H9 (cell line): ENCODE results near the gene FLVCR2. TPM values are rescaled to one million over a fixed set of nuclear protein-coding genes. Genes with fewer than 3 reads are reported as not detected.

ENCODE experiments used
- DNase-seq: peaks from one replicate; pipeline ENCODE4 v3.0.0-alpha.2; 2017
- H2AFZ ChIP-seq: one replicate; pipeline ENCODE4 v1.6.1; 2013; ENCODE audit warnings: mild to moderate bottlenecking, low read length, control low read depth, moderate library complexity
- H2AK5ac ChIP-seq: 2 replicates; pipeline ENCODE4 v1.6.1; 2013; ENCODE audit warnings: low read length, control low read depth, mixed read lengths; ENCODE audit not compliant: insufficient read length
- H2BK120ac ChIP-seq: one replicate; pipeline ENCODE4 v1.6.1; 2013; ENCODE audit warnings: low read depth, mild to moderate bottlenecking, low read length, control low read depth, inconsistent platforms; ENCODE audit not compliant: poor library complexity, severe bottlenecking
- H2BK12ac ChIP-seq: 2 replicates; pipeline ENCODE4 v1.6.1; 2013; ENCODE audit warnings: low read length, control low read depth, mixed read lengths, low read depth; ENCODE audit not compliant: insufficient read length
- H2BK15ac ChIP-seq: 2 replicates; pipeline ENCODE4 v1.6.1; 2013; ENCODE audit warnings: low read depth, low read length, control low read depth
- H2BK20ac ChIP-seq: one replicate; pipeline ENCODE4 v1.6.1; 2013; ENCODE audit warnings: low read depth, mild to moderate bottlenecking, low read length, control low read depth, inconsistent platforms; ENCODE audit not compliant: poor library complexity, severe bottlenecking
- H2BK5ac ChIP-seq: 2 replicates; pipeline ENCODE4 v1.6.1; 2013; ENCODE audit warnings: low read length, control low read depth, mixed read lengths; ENCODE audit not compliant: insufficient read length
- H3K14ac ChIP-seq: 2 replicates; pipeline ENCODE4 v1.6.1; 2013; ENCODE audit warnings: low read length, control low read depth; ENCODE audit not compliant: insufficient read depth
- H3K18ac ChIP-seq: 2 replicates; pipeline ENCODE4 v1.6.1; 2013; ENCODE audit warnings: low read depth, mild to moderate bottlenecking, mixed read lengths, low read length, control low read depth; ENCODE audit not compliant: insufficient read length
- H3K23ac ChIP-seq: 2 replicates; pipeline ENCODE4 v1.6.1; 2013; ENCODE audit warnings: low read length, control low read depth, mixed read lengths, low read depth; ENCODE audit not compliant: insufficient read length
- H3K23me2 ChIP-seq: 2 replicates; pipeline ENCODE4 v1.6.1; 2013; ENCODE audit warnings: low read depth, mild to moderate bottlenecking, mixed read lengths, low read length, control low read depth; ENCODE audit not compliant: insufficient read length, poor library complexity, severe bottlenecking
- H3K27ac ChIP-seq: 2 replicates; pipeline ENCODE4 v1.5.1; 2013; ENCODE audit warnings: low read length, control low read depth, mixed read lengths, low read depth; ENCODE audit not compliant: insufficient read length
- H3K27me3 ChIP-seq: 2 replicates; pipeline ENCODE4 v1.6.1; 2013; ENCODE audit warnings: low read length, control low read depth, inconsistent platforms; ENCODE audit not compliant: insufficient read depth
- H3K4ac ChIP-seq: 2 replicates; pipeline ENCODE4 v1.6.1; 2013; ENCODE audit warnings: low read depth, mild to moderate bottlenecking, control low read depth, inconsistent platforms, low read length, moderate library complexity
- H3K4me1 ChIP-seq: 2 replicates; pipeline ENCODE4 v1.6.1; 2013; ENCODE audit warnings: low read length, control low read depth, inconsistent platforms; ENCODE audit not compliant: insufficient read depth
- H3K4me2 ChIP-seq: 2 replicates; pipeline ENCODE4 v1.6.1; 2013; ENCODE audit warnings: low read length, control low read depth, mixed read lengths; ENCODE audit not compliant: insufficient read length, insufficient read depth
- H3K56ac ChIP-seq: 2 replicates; pipeline ENCODE4 v1.6.1; 2013; ENCODE audit warnings: low read depth, mild to moderate bottlenecking, mixed read lengths, low read length, control low read depth; ENCODE audit not compliant: insufficient read length
- H3K79me1 ChIP-seq: 2 replicates; pipeline ENCODE4 v1.6.1; 2013; ENCODE audit warnings: low read depth, mild to moderate bottlenecking, moderate library complexity, low read length, control low read depth, inconsistent platforms; ENCODE audit not compliant: insufficient read depth, poor library complexity, severe bottlenecking
- H3K79me2 ChIP-seq: 2 replicates; pipeline ENCODE4 v1.6.1; 2013; ENCODE audit warnings: low read length, control low read depth, inconsistent platforms; ENCODE audit not compliant: insufficient read depth
- H3K9ac ChIP-seq: 2 replicates; pipeline ENCODE4 v1.6.1; 2013; ENCODE audit warnings: low read length, control low read depth, mixed read lengths; ENCODE audit not compliant: insufficient read length; ENCODE audit errors: extremely low read depth
- H3K9me3 ChIP-seq: one replicate; pipeline ENCODE4 v1.6.1; 2013; ENCODE audit warnings: low read depth, low read length, inconsistent platforms; ENCODE audit not compliant: control insufficient read depth
- H3T11ph ChIP-seq: one replicate; pipeline ENCODE4 v1.6.1; 2013; ENCODE audit warnings: mild to moderate bottlenecking, low read length, control low read depth, inconsistent platforms
- H4K20me1 ChIP-seq: one replicate; pipeline ENCODE4 v1.6.1; 2013; ENCODE audit not compliant: control insufficient read depth, insufficient read length, insufficient read depth
- H4K5ac ChIP-seq: 2 replicates; pipeline ENCODE4 v1.6.1; 2013; ENCODE audit warnings: low read depth, mild to moderate bottlenecking, mixed read lengths, low read length, control low read depth; ENCODE audit not compliant: insufficient read length
- H4K8ac ChIP-seq: replicated peaks from 2 replicates; pipeline ENCODE4 v1.6.1; 2013; ENCODE audit warnings: low read length, control low read depth, mixed read lengths, low read depth; ENCODE audit not compliant: insufficient read length
- H4K91ac ChIP-seq: 2 replicates; pipeline ENCODE4 v1.6.1; 2013; ENCODE audit warnings: low read depth, mild to moderate bottlenecking, moderate library complexity, mixed read lengths, low read length, control low read depth; ENCODE audit not compliant: insufficient read length
- H3K27ac Mint-ChIP-seq, 3 experiments: 2 replicates in 2 of 3; 3 replicates in 1 of 3; pipeline ENCODE4 v1.8.0; 2020 to 2021; ENCODE audit warnings: mixed read lengths in 3 of 3, mild to moderate bottlenecking in 1 of 3, moderate library complexity in 1 of 3
- H3K27me3 Mint-ChIP-seq: 2 replicates; pipeline ENCODE4 v1.8.0; 2021; ENCODE audit warnings: low read depth, mild to moderate bottlenecking, moderate library complexity, mixed read lengths
- H3K36me3 Mint-ChIP-seq, 3 experiments: 2 replicates in 2 of 3; 3 replicates in 1 of 3; pipeline ENCODE4 v1.8.0; 2020 to 2021; ENCODE audit warnings: low read depth in 3 of 3, mixed read lengths in 3 of 3; ENCODE audit not compliant: insufficient read depth in 1 of 3
- H3K4me1 Mint-ChIP-seq, 2 experiments: 2 replicates each; pipeline ENCODE4 v1.8.0; 2020; ENCODE audit warnings: mixed read lengths in 2 of 2
- H3K4me3 Mint-ChIP-seq, 2 experiments: 2 replicates in 1 of 2; 3 replicates in 1 of 2; pipeline ENCODE4 v1.8.0; 2020 to 2021; ENCODE audit warnings: mild to moderate bottlenecking in 2 of 2, mixed read lengths in 2 of 2, moderate library complexity in 1 of 2
- H3K9me3 Mint-ChIP-seq, 2 experiments: 2 replicates in 1 of 2; 3 replicates in 1 of 2; pipeline ENCODE4 v1.8.0; 2020; ENCODE audit warnings: mild to moderate bottlenecking in 2 of 2, mixed read lengths in 2 of 2, moderate library complexity in 1 of 2
- WGBS: extraction: QIAGEN DNeasy Blood & Tissue Kit; methylation state at CpG from one replicate; pipeline ENCODE4 v1.1.7; 2013; ENCODE audit warnings: missing lambda C conversion rate, low lambda C conversion rate, mixed read lengths; ENCODE audit not compliant: insufficient read length; ENCODE audit errors: extremely low coverage; 5-methylcytosine and 5-hydroxymethylcytosine counted together
- total RNA-seq: library from RNA; stranded (reverse); gene quantifications from 2 replicates; pipeline ENCODE4 v1.2.1, GENCODE V29; 2021
- TF ChIP-seq, protein P1 (sequence below): fragments of 200-600 bp; sonication (generic); conservative IDR thresholded peaks from 3 replicates; pipeline ENCODE4 v1.8.0; 2021; ENCODE audit warnings: antibody characterized with exemption, mild to moderate bottlenecking

Gene FLVCR2
- total RNA-seq, 1 experiment from 2014 or later = 7.1 TPM

DNA sequence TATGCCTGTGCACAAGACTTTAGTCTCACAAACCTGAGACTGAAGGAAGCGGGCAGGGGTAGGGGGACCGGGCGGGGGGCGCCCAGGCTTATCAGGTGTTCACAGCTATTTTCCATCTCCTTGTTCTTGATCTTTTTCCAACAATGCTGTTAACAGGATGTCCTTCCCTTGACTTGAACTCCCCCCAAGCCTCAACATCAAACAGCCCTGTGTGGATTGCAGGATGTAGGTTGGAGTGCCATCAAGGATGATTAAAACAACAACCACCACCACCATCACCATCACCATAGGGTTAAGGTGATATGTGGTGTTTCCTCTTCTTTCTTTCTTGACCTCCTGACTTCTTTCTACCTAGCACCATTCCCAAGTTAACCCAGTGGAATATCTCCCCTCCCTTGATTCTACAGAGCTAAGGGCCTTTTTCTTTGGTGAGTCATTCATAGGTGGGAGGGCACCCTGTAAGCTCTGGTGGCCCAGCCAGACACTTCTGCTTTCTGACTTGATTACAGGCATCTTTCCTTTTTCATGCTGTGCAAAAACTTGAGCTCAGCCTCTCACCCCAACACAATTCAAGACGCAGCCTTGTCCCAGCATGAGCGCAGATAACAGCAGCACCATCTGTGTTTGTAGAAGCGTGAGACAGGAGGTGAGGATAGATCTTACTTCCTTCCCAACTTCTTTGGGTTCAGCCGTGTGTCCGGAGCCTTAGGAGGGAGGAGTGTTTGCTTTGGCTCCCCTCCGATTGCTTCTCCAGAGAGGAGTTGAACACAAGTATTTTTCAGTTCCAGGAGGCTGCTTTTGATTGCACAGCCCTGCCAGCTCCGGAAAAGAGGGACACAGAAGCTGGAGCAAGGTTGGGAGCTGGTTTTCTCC is 26.8 kb downstream of the FLVCR2 start:
- Histone ChIP-seq H3K14ac (no peak overlapping the region; the same call in 1 of the 2 replicates), H3K18ac (no peak overlapping the region), H3K4ac (no peak overlapping the region), H3K4me1 (no peaks in the 10 kb centered on the region), H2BK12ac (no peak overlapping the region), H3K27ac (no peak overlapping the region), H4K91ac (no peak overlapping the region), H4K5ac (no peak overlapping the region), H3K9ac (no peak overlapping the region), H3K27me3 (no peaks in the 10 kb centered on the region), H2AFZ (no peak overlapping the region), H3K56ac (no peak overlapping the region), H2BK15ac (no peak overlapping the region), H3K9me3 (no peaks in the 10 kb centered on the region), H2BK120ac (no peak overlapping the region), H3K4me2 (no peak overlapping the region), H4K20me1 (no peaks in the 10 kb centered on the region), H3K23me2 (no peaks in the 10 kb centered on the region), H2BK20ac (no peak overlapping the region), H3K79me1 (no peaks in the 10 kb centered on the region), H3K23ac (no peak overlapping the region), H4K8ac (no peak overlapping the region), H2AK5ac (no peak overlapping the region), H3K79me2 (no peaks in the 10 kb centered on the region), H2BK5ac (no peak overlapping the region), H3T11ph (no peak overlapping the region)
- TF ChIP-seq, protein P1, sequence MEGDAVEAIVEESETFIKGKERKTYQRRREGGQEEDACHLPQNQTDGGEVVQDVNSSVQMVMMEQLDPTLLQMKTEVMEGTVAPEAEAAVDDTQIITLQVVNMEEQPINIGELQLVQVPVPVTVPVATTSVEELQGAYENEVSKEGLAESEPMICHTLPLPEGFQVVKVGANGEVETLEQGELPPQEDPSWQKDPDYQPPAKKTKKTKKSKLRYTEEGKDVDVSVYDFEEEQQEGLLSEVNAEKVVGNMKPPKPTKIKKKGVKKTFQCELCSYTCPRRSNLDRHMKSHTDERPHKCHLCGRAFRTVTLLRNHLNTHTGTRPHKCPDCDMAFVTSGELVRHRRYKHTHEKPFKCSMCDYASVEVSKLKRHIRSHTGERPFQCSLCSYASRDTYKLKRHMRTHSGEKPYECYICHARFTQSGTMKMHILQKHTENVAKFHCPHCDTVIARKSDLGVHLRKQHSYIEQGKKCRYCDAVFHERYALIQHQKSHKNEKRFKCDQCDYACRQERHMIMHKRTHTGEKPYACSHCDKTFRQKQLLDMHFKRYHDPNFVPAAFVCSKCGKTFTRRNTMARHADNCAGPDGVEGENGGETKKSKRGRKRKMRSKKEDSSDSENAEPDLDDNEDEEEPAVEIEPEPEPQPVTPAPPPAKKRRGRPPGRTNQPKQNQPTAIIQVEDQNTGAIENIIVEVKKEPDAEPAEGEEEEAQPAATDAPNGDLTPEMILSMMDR = no peak
- Mint-ChIP-seq H3K36me3 (peaks cover 0 to 1% (median 0%) of the 10 kb centered on the region in 3 experiments; a peak in 1 of 7 replicates), H3K27me3 (0 out of 2 replicates have a peak, but pooled peaks cover 2% of the 10 kb centered on the region), H3K9me3 (peaks cover 0 to 4% of the 10 kb centered on the region in 2 experiments; a peak in 1 of 5 replicates), H3K4me3 (no peak overlapping the region), H3K27ac (no peak overlapping the region), H3K4me1 (peaks cover 11 to 16% of the 10 kb centered on the region in 2 experiments)
- no peak for DNase-seq
- no CpG with 5 or more reads among the region's 11 CpGs for WGBS
